B cell (primary cell): ENCODE measurements around the gene CALN1. TPM values are rescaled to one million over a fixed set of nuclear protein-coding genes. Genes with fewer than 3 reads are reported as not detected.

Source experiments
- ATAC-seq: fragments of 200-7000 bp; cut with Tn5 transposase; one replicate; pipeline ENCODE4 v1.10.0; 2021; ENCODE audit warnings: low read depth, mild to moderate bottlenecking, moderate number of reproducible peaks, moderate library complexity
- CTCF ChIA-PET: fragments of 350-600 bp; sonication (Branson Sonifier 250); formaldehyde crosslinking; loops from one replicate; lab custom pipeline; 2021; ENCODE audit warnings: antibody characterized with exemption, inconsistent platforms; lab: Charles Lee
- POLR2A ChIA-PET: fragments of 350-600 bp; sonication (Branson Sonifier 250); formaldehyde crosslinking; loops from one replicate; lab custom pipeline; 2021; ENCODE audit warnings: antibody characterized with exemption; lab: Charles Lee
- DNase-seq: peaks from one replicate; pipeline ENCODE4 v3.0.0; 2013
- H2AFZ ChIP-seq: 2 replicates; pipeline ENCODE4 v1.6.1; 2012; ENCODE audit warnings: mild to moderate bottlenecking, low read depth, low read length; ENCODE audit not compliant: insufficient read depth, poor library complexity, severe bottlenecking
- H3K27ac ChIP-seq, 2 donors: 1 replicate in 1 of 2; 2 replicates in 1 of 2; pipeline ENCODE4 v1.5.1; 2012 to 2013; ENCODE audit warnings: low read length in 2 of 2, mild to moderate bottlenecking in 2 of 2, moderate library complexity in 1 of 2
- H3K27me3 ChIP-seq, 4 experiments: fragments of 200-600 bp in 1 of 4; sonication (generic) in 1 of 4; replicated peaks in 1 of 4; 1 replicate in 2 of 4; 2 replicates in 2 of 4; pipeline versions ENCODE4 v1.6.1 to v1.7.0; 2013 to 2016; ENCODE audit warnings: low read length in 3 of 4, mild to moderate bottlenecking in 2 of 4, mixed read lengths in 1 of 4, moderate library complexity in 1 of 4; ENCODE audit not compliant: insufficient read depth in 4 of 4, control insufficient read depth in 3 of 4; ENCODE audit errors: control extremely low read depth in 1 of 4
- H3K36me3 ChIP-seq, 2 experiments: replicated peaks in 1 of 2; 1 replicate in 1 of 2; 2 replicates in 1 of 2; pipeline versions ENCODE4 v1.6.1 to v1.7.1; 2013; ENCODE audit warnings: low read length in 1 of 2; ENCODE audit not compliant: insufficient read depth in 2 of 2, control insufficient read depth in 1 of 2; ENCODE audit errors: control extremely low read depth in 1 of 2, extremely low read depth in 1 of 2
- H3K4me1 ChIP-seq, 2 donors: fragments of 200-600 bp in 1 of 2; sonication (generic) in 1 of 2; 1 replicate in 1 of 2; 2 replicates in 1 of 2; pipeline versions ENCODE4 v1.5.1 to v1.6.1; 2013 to 2017; ENCODE audit warnings: low read length in 2 of 2; ENCODE audit not compliant: control insufficient read depth in 2 of 2, insufficient read depth in 2 of 2
- H3K4me2 ChIP-seq: replicated peaks from 2 replicates; pipeline ENCODE3; 2012; ENCODE audit warnings: mild to moderate bottlenecking, low read depth, low read length; ENCODE audit not compliant: poor library complexity, severe bottlenecking
- H3K4me3 ChIP-seq, 5 experiments: fragments of 200-600 bp in 1 of 5; sonication (generic) in 1 of 5; 1 replicate in 3 of 5; 2 replicates in 2 of 5; pipeline versions ENCODE4 v1.5.1 to v1.7.0; 2011 to 2016; ENCODE audit warnings: low read length in 4 of 5, mild to moderate bottlenecking in 4 of 5, low read depth in 2 of 5, control low read depth in 1 of 5, moderate library complexity in 1 of 5; ENCODE audit not compliant: insufficient read depth in 1 of 5; ENCODE audit errors: control extremely low read depth in 1 of 5, extremely low read depth in 1 of 5
- H3K79me2 ChIP-seq: fragments of 200-600 bp; sonication (generic); one replicate; pipeline ENCODE4 v1.6.0; 2016; ENCODE audit warnings: low read length; ENCODE audit not compliant: control insufficient read depth, insufficient read depth
- H3K9ac ChIP-seq: fragments of 200-600 bp; sonication (generic); 2 replicates; pipeline ENCODE4 v1.6.1; 2017; ENCODE audit warnings: mild to moderate bottlenecking, low read length, moderate library complexity
- H3K9me3 ChIP-seq, 3 donors: one replicate each; pipeline versions ENCODE4 v1.6.1 to v1.7.1; 2013; ENCODE audit warnings: low read length in 2 of 3; ENCODE audit not compliant: control insufficient read depth in 2 of 3, insufficient read depth in 1 of 3; ENCODE audit errors: control extremely low read depth in 1 of 3
- H4K20me1 ChIP-seq: 2 replicates; pipeline ENCODE4 v1.6.0; 2012; ENCODE audit warnings: mild to moderate bottlenecking, low read length; ENCODE audit not compliant: insufficient read depth, control insufficient read depth, poor library complexity, severe bottlenecking
- H3K27ac Mint-ChIP-seq: one replicate; pipeline ENCODE4 v1.8.0; 2021; ENCODE audit warnings: mixed read lengths
- H3K27me3 Mint-ChIP-seq: one replicate; pipeline ENCODE4 v1.8.0; 2021; ENCODE audit warnings: mixed read lengths
- H3K4me1 Mint-ChIP-seq: one replicate; pipeline ENCODE4 v1.8.0; 2021; ENCODE audit warnings: mixed read lengths
- H3K4me3 Mint-ChIP-seq: one replicate; pipeline ENCODE4 v1.8.0; 2021; ENCODE audit warnings: mixed read lengths
- H3K9me3 Mint-ChIP-seq: one replicate; pipeline ENCODE4 v1.8.0; 2022; ENCODE audit warnings: mixed read lengths; ENCODE audit not compliant: insufficient read depth
- EZH2 ChIP-seq: IDR thresholded peaks from 2 replicates; pipeline ENCODE4 v1.6.1; 2012; ENCODE audit warnings: borderline replicate concordance, low read depth, mild to moderate bottlenecking, moderate library complexity, low read length; ENCODE audit not compliant: insufficient read depth, poor library complexity, severe bottlenecking
- WGBS: methylation state at CpG from one replicate; pipeline ENCODE4 v1.1.5; 2013; ENCODE audit warnings: missing lambda C conversion rate; ENCODE audit not compliant: insufficient coverage; 5-methylcytosine and 5-hydroxymethylcytosine counted together
- intact Hi-C: fragments of 100-400 bp; cut with micrococcal nuclease; formaldehyde crosslinking; loops from one replicate; pipeline ENCODE4 v1.10.0; 2022
- polyA plus RNA-seq: library from polyadenylated mRNA; depleted of rRNA; stranded (reverse); fragments of >200 nt; gene quantifications from 2 replicates; pipeline ENCODE4 v1.2.3, GENCODE V29; 2012
- total RNA-seq, 2 donors: library from RNA; stranded (reverse); fragments of 120-200 nt in 1 of 2; gene quantifications; 1 replicate in 1 of 2; 2 replicates in 1 of 2; pipeline versions ENCODE4 v1.2.3 to v1.2.4, GENCODE V29; 2013 to 2022
- TF ChIP-seq, protein P1 (sequence below): fragments of 200-600 bp; IDR thresholded peaks from one replicate; pipeline ENCODE4 v1.8.0; 2022; ENCODE audit warnings: antibody characterized with exemption, mild to moderate bottlenecking

Gene CALN1
- total and polyA plus RNA-seq, 2 donors (not counting 1 experiment from before 2014, with no cell fraction given), result not detected

DNA sequence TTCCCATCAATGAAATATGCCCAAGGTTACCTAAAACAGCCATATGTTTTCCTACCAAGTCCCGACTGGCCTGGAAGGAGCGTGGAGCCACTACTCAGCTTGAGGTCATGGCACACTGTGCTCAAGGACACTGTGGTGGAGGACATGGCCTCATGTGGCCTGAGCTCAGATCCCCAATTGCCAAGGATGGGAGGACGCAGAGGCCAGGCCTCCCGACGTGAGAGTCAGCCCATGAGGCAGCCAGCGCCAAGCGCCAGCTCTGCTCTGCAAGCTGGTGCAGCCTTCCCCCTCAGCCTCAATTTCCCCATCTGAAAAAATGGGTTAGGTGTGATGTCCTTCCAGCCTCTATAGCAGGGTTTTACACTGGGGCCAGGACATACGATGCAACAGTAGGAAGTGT lies 302.6 kb downstream of the CALN1 start:
- Mint-ChIP-seq H3K4me1 (no peaks in the 10 kb centered on the region), H3K27ac (no peak overlapping the region), H3K9me3 (peaks cover 15% of the 10 kb centered on the region), H3K27me3 (no peaks in the 10 kb centered on the region), H3K4me3 (no peak overlapping the region)
- ATAC-seq (no peak), DNase-seq (no peak)
- ChIA-PET CTCF (no interaction called here), POLR2A (no interaction called here)
- 96% methylated on average over 8 of the region's 8 CpGs for WGBS
- intact Hi-C loops, result no loop called here
- no peak for TF ChIP-seq EZH2
- TF ChIP-seq, protein P1, sequence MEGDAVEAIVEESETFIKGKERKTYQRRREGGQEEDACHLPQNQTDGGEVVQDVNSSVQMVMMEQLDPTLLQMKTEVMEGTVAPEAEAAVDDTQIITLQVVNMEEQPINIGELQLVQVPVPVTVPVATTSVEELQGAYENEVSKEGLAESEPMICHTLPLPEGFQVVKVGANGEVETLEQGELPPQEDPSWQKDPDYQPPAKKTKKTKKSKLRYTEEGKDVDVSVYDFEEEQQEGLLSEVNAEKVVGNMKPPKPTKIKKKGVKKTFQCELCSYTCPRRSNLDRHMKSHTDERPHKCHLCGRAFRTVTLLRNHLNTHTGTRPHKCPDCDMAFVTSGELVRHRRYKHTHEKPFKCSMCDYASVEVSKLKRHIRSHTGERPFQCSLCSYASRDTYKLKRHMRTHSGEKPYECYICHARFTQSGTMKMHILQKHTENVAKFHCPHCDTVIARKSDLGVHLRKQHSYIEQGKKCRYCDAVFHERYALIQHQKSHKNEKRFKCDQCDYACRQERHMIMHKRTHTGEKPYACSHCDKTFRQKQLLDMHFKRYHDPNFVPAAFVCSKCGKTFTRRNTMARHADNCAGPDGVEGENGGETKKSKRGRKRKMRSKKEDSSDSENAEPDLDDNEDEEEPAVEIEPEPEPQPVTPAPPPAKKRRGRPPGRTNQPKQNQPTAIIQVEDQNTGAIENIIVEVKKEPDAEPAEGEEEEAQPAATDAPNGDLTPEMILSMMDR, result no peak
- H3K36me3 ChIP-seq, result no peaks in the 10 kb centered on the region
- H3K27me3 ChIP-seq, result no peaks in the 10 kb centered on the region
- no peak overlapping the region for H3K9ac ChIP-seq
- no peak overlapping the region for H3K4me3 ChIP-seq
- H3K4me1 ChIP-seq, result no peaks in the 10 kb centered on the region
- peaks cover 2 to 33% (median 5%) of the 10 kb centered on the region in 3 donors for H3K9me3 ChIP-seq
- no peaks in the 10 kb centered on the region for H3K79me2 ChIP-seq
- no peak overlapping the region for H2AFZ ChIP-seq
- no peak overlapping the region for H3K4me2 ChIP-seq
- H3K27ac ChIP-seq, result no peak overlapping the region
- no peaks in the 10 kb centered on the region for H4K20me1 ChIP-seq

DNA sequence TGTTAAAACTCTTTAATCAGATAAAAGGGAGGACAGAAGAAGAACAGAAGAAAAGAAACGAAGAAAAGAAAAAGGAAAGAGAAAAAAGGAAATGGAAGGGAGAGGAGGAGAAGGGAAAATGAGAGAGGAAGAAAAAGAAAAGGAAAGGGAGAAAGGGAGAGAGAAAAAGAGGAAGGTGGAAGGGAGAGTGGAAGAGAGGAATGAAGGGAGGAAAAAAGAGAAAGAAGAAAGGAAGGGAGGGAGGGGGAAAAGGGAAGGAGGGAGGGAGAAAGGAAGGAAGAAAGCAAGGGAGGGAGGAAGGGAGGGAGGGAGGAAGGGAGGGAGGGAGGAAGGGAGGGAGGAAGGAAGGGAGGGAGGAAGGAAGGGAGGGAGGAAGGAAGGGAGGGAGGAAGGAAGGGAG lies 305.7 kb downstream of the CALN1 start:
- DNase-seq (no peak), ATAC-seq (no peak)
- CTCF ChIA-PET, result no interaction called here
- TF ChIP-seq, protein P1, result no peak
- no peak for TF ChIP-seq EZH2
- Histone ChIP-seq H3K36me3 (no peaks in the 10 kb centered on the region), H3K27ac (no peak overlapping the region), H3K4me1 (no peaks in the 10 kb centered on the region), H2AFZ (no peak overlapping the region), H3K9ac (no peak overlapping the region), H3K9me3 (peaks cover 2 to 26% (median 5%) of the 10 kb centered on the region in 3 donors), H3K4me2 (no peak overlapping the region), H3K79me2 (no peaks in the 10 kb centered on the region), H3K27me3 (no peaks in the 10 kb centered on the region), H3K4me3 (no peak overlapping the region), H4K20me1 (no peaks in the 10 kb centered on the region)
- no peak overlapping the region for H3K4me3 Mint-ChIP-seq
- H3K4me1 Mint-ChIP-seq, result no peaks in the 10 kb centered on the region
- H3K27ac Mint-ChIP-seq, result no peak overlapping the region
- WGBS, result 40% methylated on average over 1 of the region's 1 CpG
- POLR2A ChIA-PET, result no interaction called here
- intact Hi-C loops, result no loop called here
- peaks cover 13% of the 10 kb centered on the region for H3K9me3 Mint-ChIP-seq
- no peaks in the 10 kb centered on the region for H3K27me3 Mint-ChIP-seq
